Lower leg skin (tissue), 4 donors: Measurements from ENCODE around the gene FOSL2. TPM values are rescaled to one million over a fixed set of nuclear protein-coding genes. Genes with fewer than 3 reads are reported as not detected.

ENCODE experiments used
- DNase-seq, 2 donors: peaks; one replicate each; pipeline ENCODE4 v3.0.0-alpha.2; 2019; ENCODE audit warnings: low spot score in 2 of 2
- H3K4me3 ChIP-seq: fragments of 200-600 bp; sonication (generic); 2 replicates; pipeline ENCODE4 v1.5.1; 2017; ENCODE audit warnings: mild to moderate bottlenecking, low read depth; ENCODE audit not compliant: poor library complexity, severe bottlenecking
- POLR2A ChIP-seq, 2 donors: fragments of 450-650 bp; IDR thresholded peaks; one replicate each; pipeline ENCODE4 v1.6.1; 2016 to 2017; ENCODE audit warnings: antibody characterized with exemption in 2 of 2, mild to moderate bottlenecking in 1 of 2, moderate library complexity in 1 of 2
- WGBS, 2 donors: methylation state at CpG; one replicate each; pipeline ENCODE4 v1.1.5; 2018; 5-methylcytosine and 5-hydroxymethylcytosine counted together
- intact Hi-C: fragments of 100-400 bp; cut with DNase I; formaldehyde crosslinking; loops from one replicate; pipeline ENCODE4 v1.15.0; 2023; ENCODE audit warnings: low total_unique reads
- total RNA-seq, 4 donors: library from RNA; depleted of rRNA; stranded (reverse); fragments of >200 nt; gene quantifications; one replicate each; pipeline ENCODE4 v1.1.0, GENCODE V29; 2016
- TF ChIP-seq, protein P1 (sequence below), 3 donors: fragments of 450-650 bp; IDR thresholded peaks; one replicate each; pipeline ENCODE4 v1.5.1; 2016; ENCODE audit warnings: antibody characterized with exemption in 3 of 3, mild to moderate bottlenecking in 3 of 3, moderate library complexity in 2 of 3

Gene FOSL2
- total RNA-seq, 4 donors from 2014 or later: 189 to 423 (median 301) TPM

DNA sequence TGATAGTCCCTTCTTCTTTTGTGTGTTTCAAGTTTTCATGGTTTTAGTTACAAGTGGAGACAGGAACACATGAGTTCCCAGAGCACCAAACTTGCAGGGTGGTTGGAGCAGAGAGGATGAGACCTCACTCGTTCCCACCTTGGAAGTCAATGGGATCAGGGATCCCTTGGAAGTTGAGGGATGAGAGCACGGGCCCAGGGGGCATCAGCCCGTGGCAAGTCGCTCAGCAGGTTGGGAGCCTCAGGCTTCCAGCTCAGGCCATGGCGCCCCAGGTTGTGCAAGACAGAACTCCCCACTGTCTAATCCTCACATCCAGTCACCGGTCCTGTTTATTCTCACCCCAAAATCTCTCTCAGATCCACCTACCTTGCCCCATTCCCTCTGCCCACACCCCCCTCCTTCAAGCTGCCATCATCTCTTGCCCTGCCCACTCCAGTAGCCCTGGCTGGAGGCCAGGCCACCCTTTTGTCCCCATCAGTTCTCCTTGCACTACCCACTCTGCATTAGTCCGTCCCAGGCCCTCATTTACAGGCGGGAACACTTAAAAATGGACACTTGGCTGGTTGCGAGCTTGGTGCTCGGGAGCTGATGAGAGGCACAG lies 37.6 kb upstream of the FOSL2 start:
- WGBS, 2 donors: 90 to 92% methylated on average over 10 of the region's 10 CpGs
- intact Hi-C loops: no loop called here
- TF ChIP-seq POLR2A (IDR thresholded peaks at IDR 0.05): no peak
- TF ChIP-seq, protein P1, sequence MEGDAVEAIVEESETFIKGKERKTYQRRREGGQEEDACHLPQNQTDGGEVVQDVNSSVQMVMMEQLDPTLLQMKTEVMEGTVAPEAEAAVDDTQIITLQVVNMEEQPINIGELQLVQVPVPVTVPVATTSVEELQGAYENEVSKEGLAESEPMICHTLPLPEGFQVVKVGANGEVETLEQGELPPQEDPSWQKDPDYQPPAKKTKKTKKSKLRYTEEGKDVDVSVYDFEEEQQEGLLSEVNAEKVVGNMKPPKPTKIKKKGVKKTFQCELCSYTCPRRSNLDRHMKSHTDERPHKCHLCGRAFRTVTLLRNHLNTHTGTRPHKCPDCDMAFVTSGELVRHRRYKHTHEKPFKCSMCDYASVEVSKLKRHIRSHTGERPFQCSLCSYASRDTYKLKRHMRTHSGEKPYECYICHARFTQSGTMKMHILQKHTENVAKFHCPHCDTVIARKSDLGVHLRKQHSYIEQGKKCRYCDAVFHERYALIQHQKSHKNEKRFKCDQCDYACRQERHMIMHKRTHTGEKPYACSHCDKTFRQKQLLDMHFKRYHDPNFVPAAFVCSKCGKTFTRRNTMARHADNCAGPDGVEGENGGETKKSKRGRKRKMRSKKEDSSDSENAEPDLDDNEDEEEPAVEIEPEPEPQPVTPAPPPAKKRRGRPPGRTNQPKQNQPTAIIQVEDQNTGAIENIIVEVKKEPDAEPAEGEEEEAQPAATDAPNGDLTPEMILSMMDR (IDR thresholded peaks at IDR 0.05): no peak
- DNase-seq: no peak
- H3K4me3 ChIP-seq: no peak overlapping the region

DNA sequence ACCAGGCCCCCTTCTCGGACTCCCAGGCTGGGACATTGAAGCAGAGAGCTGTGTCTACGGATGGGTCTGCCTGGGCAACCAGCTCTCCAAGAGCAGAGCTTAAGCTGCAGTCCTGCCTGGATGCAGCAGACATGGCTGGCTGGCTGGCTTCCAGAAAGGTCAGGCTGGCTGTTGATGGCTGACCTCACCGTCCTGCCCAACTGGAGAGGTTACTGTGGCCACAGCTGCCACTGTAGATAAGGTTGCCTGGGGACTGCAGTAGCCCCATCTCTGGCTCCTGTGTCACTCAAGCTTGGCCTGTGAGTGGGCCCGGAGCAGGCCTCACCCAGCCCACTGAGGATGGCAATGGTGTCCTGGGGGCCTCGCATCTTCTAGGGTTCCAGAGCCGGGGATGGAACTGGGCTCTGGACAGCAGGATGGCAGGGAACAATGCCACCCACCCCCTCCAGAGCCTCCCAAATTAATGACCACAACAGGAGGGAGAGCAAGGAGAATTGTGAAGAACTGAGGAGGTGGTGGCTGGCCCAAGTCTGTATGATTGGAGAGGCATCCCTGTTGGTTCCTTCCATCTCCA lies 37.0 kb upstream of the FOSL2 start:
- no peak for TF ChIP-seq POLR2A (IDR thresholded peaks at IDR 0.05)
- TF ChIP-seq, protein P1 (IDR thresholded peaks at IDR 0.05): peak in 1 of 3 donors; percentile 7
- WGBS, 2 donors: 74 to 81% methylated on average over 5 to 6 of the region's 6 CpGs
- DNase-seq: peak; percentile 60 to 93
- intact Hi-C loops: no loop called here
- H3K4me3 ChIP-seq: no peak overlapping the region

DNA sequence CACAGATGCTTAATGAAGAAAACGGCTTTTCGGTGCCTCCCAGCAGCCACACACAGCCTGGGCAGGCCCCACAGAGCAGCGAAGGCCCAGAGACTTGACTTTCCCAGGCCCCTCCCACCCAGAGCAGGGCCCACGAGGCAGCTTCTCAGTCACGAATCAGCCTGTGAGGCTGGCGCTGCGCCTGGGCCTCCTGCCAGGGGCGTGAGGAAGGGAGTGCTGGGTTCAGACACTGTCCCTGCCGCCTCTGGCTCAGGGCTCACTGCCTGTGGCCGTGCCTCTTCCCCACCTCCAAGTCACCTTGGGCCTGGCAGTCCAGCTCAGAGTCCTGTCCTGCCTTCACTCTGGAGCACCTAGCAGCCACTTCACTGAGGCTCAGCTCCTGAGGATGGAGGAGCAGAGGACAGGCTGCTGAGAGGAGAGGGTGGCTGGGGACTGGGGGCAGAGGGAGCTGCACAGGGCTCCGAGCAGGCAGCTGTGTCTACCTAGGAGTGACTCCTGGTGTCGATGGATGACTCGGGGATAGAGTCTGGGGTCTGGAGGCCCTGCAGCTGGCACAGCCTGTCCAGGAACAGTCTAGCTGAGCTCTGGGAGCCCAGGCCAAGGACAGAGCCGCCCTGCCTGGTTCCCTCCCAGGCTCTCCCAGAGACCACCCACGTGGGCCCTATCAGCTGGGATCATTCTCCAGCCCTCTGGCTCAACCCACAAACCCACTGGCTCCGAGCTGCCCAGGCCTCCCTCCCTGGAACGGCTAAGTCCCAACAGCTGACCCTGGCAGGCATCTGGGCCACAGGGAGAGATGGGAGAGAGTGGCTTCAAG lies 36.4 kb upstream of the FOSL2 start:
- intact Hi-C loops: no loop called here
- TF ChIP-seq, protein P1 (IDR thresholded peaks at IDR 0.05): no peak
- TF ChIP-seq POLR2A (IDR thresholded peaks at IDR 0.05): no peak
- peak; percentile 90 to 98 for DNase-seq
- H3K4me3 ChIP-seq: no peak overlapping the region
- 14 to 31% methylated on average over 9 to 17 of the region's 17 CpGs for WGBS, 2 donors

DNA sequence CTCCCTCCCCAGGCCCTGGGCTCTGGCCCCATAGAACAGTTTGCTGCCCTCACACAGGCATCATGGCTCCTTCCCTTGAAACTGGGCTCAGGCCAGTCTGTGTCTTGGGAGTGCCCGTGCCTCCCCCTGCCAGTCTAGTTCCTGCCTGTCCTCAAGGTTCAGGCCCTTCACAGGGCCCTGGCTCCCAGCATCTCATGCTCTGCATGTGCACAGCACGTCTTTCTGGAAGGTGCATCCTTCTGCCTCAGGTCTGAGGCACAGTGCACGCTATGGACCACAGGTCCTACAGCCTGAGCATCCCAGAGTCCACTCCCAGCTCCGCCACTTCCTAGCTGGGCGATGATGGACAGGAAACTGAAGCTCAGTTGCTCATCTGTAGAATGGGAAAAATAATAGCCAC lies 35.6 kb upstream of the FOSL2 start:
- no peak for TF ChIP-seq POLR2A (IDR thresholded peaks at IDR 0.05)
- TF ChIP-seq, protein P1 (IDR thresholded peaks at IDR 0.05): no peak
- intact Hi-C loops: no loop called here
- no peak overlapping the region for H3K4me3 ChIP-seq
- 84 to 88% methylated on average over 5 of the region's 5 CpGs for WGBS, 2 donors
- no peak for DNase-seq

DNA sequence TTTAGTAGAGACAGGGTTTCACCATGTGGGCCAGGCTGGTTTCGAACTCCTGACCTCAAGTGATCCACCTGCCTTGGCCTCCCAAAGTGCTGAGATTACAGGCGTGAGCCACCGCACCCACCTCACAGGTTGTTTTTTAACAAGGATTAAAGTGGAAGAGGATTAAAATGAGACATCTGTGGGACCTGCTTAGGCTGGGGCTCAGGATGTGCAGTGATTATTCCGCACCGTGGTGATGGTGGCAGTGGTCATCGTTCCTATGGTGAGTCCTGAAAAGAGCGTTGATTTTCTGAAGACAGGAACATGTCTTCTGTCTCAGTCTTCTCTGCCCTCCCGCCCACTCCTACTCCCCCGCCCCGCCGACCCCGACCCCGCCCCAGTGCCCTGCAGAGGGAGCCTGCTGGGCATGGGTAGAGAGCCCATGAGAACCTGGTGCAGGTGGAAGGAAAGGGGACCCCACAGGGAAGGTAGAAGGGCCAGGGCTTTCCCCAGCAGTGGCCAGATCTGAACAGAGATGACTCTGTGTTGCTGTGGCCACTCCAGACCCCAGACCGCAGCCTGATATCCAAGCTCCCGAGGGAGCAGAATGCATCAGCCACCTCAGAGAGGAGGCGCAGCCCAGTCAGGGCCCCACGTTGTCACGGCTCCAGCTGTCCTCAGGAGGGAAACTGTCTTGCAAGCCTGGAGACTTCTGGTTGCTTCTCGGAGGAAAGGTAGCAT lies 34.5 kb upstream of the FOSL2 start:
- no peak for TF ChIP-seq POLR2A (IDR thresholded peaks at IDR 0.05)
- TF ChIP-seq, protein P1 (IDR thresholded peaks at IDR 0.05): no peak
- intact Hi-C loops: no loop called here
- no peak for DNase-seq
- WGBS, 2 donors: 87 to 91% methylated on average over 17 to 19 of the region's 19 CpGs
- H3K4me3 ChIP-seq: no peak overlapping the region
